Glomerular visceral epithelial cell (primary cell): ENCODE measurements around the gene PEAK1.

Experiments
- DNase-seq: peaks from one replicate; pipeline ENCODE4 v3.0.0-alpha.2; 2016; ENCODE audit errors: extremely low spot score

PEAK1 gene

GRCh38 chr15:77063249-77063648, 356.7 kb downstream of the PEAK1 start:
- DNase-seq = no peak

- DNase-seq = no peak
Measured at GRCh38 chr15:77060546-77060945, 359.4 kb downstream of the PEAK1 start.

- DNase-seq = no peak
Measured at GRCh38 chr15:77059786-77060361, 360.0 kb downstream of the PEAK1 start.

GRCh38 chr15:77058468-77058867, 361.4 kb downstream of the PEAK1 start:
- DNase-seq = no peak

- DNase-seq = no peak
Measured at GRCh38 chr15:77057685-77058084, 362.2 kb downstream of the PEAK1 start.

GRCh38 chr15:77057072-77057471, 362.8 kb downstream of the PEAK1 start:
- no peak for DNase-seq

- DNase-seq = no peak
Measured at GRCh38 chr15:77053709-77054108, 366.2 kb downstream of the PEAK1 start.

GRCh38 chr15:77052556-77052955, 367.3 kb downstream of the PEAK1 start:
- DNase-seq = no peak
